Omental fat pad (tissue), 4 donors: ENCODE data around the gene MOB3A. TPM values are rescaled to one million over a fixed set of nuclear protein-coding genes. Genes with fewer than 3 reads are reported as not detected.

ENCODE experiments used
- ATAC-seq: fragments of 150-250 bp; one replicate; pipeline ENCODE4 v1.9.1; 2016; ENCODE audit warnings: mild to moderate bottlenecking, moderate library complexity; ENCODE audit not compliant: low FRiP score
- DNase-seq: peaks from one replicate; pipeline ENCODE4 v3.0.0-alpha.2; 2019; ENCODE audit warnings: low spot score
- total RNA-seq, 4 donors: library from RNA; depleted of rRNA; stranded (reverse); fragments of >200 nt; gene quantifications; one replicate each; pipeline ENCODE4 v1.1.0, GENCODE V29; 2016
- TF ChIP-seq, protein P1 (sequence below), 3 donors: fragments of 450-650 bp; IDR thresholded peaks; one replicate each; pipeline ENCODE4 v1.5.1; 2016 to 2017; ENCODE audit warnings: antibody characterized with exemption in 3 of 3, mild to moderate bottlenecking in 3 of 3, moderate library complexity in 2 of 3

The MOB3A gene
- total RNA-seq, 4 donors from 2014 or later: 29.7 to 51.7 (median 44.8) TPM

- ATAC-seq (peak; percentile 93), DNase-seq (peak; percentile 87)
- TF ChIP-seq, protein P1, sequence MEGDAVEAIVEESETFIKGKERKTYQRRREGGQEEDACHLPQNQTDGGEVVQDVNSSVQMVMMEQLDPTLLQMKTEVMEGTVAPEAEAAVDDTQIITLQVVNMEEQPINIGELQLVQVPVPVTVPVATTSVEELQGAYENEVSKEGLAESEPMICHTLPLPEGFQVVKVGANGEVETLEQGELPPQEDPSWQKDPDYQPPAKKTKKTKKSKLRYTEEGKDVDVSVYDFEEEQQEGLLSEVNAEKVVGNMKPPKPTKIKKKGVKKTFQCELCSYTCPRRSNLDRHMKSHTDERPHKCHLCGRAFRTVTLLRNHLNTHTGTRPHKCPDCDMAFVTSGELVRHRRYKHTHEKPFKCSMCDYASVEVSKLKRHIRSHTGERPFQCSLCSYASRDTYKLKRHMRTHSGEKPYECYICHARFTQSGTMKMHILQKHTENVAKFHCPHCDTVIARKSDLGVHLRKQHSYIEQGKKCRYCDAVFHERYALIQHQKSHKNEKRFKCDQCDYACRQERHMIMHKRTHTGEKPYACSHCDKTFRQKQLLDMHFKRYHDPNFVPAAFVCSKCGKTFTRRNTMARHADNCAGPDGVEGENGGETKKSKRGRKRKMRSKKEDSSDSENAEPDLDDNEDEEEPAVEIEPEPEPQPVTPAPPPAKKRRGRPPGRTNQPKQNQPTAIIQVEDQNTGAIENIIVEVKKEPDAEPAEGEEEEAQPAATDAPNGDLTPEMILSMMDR (IDR thresholded peaks at IDR 0.05): no peak
Measured at GRCh38 chr19:2041683-2042484, 54.2 kb downstream of the MOB3A start.

- DNase-seq (no peak), ATAC-seq (no peak)
- TF ChIP-seq, protein P1 (IDR thresholded peaks at IDR 0.05): no peak
Measured at GRCh38 chr19:2041433-2041682, 54.8 kb downstream of the MOB3A start.

DNA sequence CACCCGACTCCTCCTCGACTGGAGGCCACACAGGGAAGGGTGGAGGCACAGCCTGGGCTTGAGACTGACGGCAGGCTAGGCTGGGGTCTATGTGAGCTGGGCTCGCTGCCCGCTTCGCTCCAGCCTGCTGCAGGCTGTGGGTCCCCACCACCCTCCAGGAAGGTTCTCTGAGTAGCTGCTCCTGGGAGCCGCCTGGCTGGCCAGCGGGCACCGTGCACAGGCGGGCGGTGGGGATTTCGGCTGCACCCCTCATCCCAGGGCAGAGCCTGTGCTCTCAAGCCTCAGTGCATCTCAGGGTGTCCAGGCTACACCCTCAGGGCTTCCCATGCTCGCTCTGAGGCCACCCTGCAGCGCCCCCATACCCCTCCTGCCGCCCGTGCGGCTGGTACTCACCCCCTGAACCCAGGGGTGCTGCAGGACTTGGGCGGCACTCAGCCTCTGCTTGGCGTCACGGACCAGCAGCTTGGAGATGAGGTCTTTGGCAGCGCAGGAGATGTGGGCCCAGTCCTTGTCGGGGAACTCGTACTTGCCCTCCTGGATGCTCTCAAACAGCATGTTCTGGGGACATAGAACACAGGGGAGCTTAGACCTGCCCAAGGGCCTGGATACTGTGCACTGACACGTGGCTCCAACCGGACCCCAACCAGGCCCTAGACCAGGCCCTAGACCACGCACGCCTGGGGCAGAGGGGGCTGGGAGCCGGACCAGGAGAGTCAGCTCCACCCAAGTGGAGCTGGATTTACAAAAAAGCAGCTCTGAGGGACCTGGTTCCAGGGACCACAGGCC lies 55.3 kb downstream of the MOB3A start:
- ATAC-seq (no peak), DNase-seq (no peak)
- TF ChIP-seq, protein P1 (IDR thresholded peaks at IDR 0.05): no peak

- ATAC-seq: no peak
- TF ChIP-seq, protein P1 (IDR thresholded peaks at IDR 0.05): no peak
- DNase-seq: no peak
Measured at GRCh38 chr19:2039959-2040646, 56.0 kb downstream of the MOB3A start.

DNA sequence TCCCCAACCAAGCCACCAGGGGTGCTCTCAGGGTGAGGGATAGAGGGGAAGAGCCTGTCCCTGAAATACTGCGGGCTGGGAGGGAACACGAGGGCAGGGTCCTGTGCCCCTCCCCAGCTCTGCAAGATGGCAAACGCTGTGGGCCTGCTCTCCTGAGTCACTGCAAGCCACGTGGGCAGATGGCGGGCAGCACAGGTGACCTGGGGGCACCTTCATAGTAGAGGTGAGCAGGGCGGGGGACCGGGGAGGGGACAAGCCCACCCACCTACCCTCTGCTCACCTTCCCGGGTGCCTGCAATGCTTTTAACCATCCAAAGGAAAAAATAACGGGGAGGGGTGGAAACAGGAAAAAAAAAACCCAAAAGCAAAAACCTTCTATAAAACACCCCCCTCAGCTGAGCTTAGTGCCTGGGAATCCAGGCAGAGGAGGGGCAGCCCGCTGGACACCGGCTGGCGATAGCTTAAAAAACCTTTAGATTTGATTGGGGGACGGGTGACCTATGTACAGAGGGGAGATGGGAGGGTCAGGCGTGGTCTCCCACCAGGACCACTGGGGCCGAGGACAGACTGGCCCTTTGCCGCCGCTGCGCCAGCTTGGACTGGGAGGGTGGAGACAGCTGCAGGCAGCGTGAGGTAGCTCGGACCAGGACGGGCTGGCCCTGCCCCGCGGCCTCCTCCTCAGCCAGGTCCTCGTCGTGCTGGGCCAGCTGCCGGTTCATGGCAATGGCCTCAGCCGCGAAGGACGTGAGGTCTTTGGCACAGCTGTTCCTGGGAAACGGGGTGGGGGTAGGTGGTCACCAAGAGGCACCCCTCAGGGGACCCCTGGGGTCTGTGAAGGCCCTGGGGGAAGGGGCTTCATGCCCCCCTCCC lies 56.8 kb downstream of the MOB3A start:
- no peak for DNase-seq
- TF ChIP-seq, protein P1 (IDR thresholded peaks at IDR 0.05): no peak
- no peak for ATAC-seq

DNA sequence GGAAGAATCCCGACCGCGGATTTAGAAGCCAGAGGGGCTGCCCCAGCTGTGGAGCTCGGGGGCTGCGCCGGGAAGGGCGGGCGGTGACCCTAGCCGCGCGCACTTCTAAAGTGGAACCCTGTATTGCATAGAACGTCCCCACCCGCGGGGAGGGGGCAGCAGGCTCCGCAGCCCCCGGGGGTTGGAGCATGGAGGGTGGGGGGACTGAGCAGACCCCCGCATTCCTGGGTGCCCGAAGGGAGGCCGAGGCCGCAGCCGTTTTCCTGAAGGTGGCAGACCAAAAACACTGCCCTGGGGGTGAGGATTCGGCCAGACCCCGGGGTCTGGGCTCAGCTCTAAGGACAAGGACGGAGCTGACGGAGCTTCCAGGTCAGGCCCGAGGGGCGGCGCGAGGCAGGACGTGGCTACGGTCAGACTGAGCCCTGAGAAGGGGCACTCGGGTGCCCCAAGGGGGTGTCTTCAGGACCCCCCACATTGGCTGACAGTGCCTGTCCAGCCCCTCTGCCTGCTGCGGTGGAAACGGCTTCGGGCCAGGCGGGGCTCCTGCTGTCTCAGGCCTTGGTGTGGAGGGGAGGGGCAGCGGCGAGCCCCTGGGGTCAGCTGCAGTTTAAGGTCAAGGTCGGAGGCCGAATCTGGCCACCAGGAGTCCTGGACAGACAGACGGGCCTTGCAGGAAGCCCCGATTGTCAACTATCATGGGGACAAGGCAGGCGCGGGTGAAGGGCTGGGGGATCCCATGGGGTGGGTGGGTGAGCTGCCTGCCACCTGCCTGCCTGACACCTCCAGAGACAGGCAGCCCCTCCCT lies 57.6 kb downstream of the MOB3A start:
- TF ChIP-seq, protein P1 (IDR thresholded peaks at IDR 0.05): no peak
- no peak for ATAC-seq
- DNase-seq: no peak
